GM23338 (cell line): Measurements from ENCODE around the gene NDP. TPM values are rescaled to one million over a fixed set of nuclear protein-coding genes. Genes with fewer than 3 reads are reported as not detected.

Experiments used
- ATAC-seq: fragments of 200-7000 bp; cut with Tn5 transposase; 3 replicates; pipeline ENCODE4 v1.9.1; 2020
- DNase-seq: peaks from one replicate; pipeline ENCODE4 v3.0.0-alpha.2; 2015; ENCODE audit warnings: low spot score
- H2AFZ ChIP-seq: fragments of 200-600 bp; sonication (generic); 2 replicates; pipeline ENCODE4 v1.8.0; 2016; ENCODE audit warnings: antibody characterized with exemption, mild to moderate bottlenecking, moderate library complexity
- H3F3A ChIP-seq: fragments of 200-600 bp; sonication (generic); replicated peaks from 2 replicates; pipeline ENCODE4 v1.8.0; 2017; ENCODE audit warnings: antibody characterized with exemption, mixed run types, low read depth
- H3K27ac ChIP-seq: fragments of 200-600 bp; sonication (generic); 2 replicates; pipeline ENCODE4 v1.6.1; 2016; ENCODE audit warnings: low read depth
- H3K27me3 ChIP-seq: fragments of 200-600 bp; sonication (generic); 2 replicates; pipeline ENCODE4 v1.8.0; 2016; ENCODE audit warnings: mild to moderate bottlenecking, mixed run types, moderate library complexity; ENCODE audit not compliant: insufficient read depth
- H3K36me3 ChIP-seq: fragments of 200-600 bp; sonication (generic); 2 replicates; pipeline ENCODE4 v1.8.0; 2016; ENCODE audit warnings: mild to moderate bottlenecking; ENCODE audit not compliant: insufficient read depth
- H3K4me1 ChIP-seq: fragments of 200-600 bp; sonication (generic); 2 replicates; pipeline ENCODE4 v1.8.0; 2016; ENCODE audit warnings: mild to moderate bottlenecking, moderate library complexity; ENCODE audit not compliant: insufficient read depth
- H3K4me2 ChIP-seq: fragments of 200-600 bp; sonication (generic); 2 replicates; pipeline ENCODE4 v1.7.1; 2017; ENCODE audit warnings: mixed run types
- H3K4me3 ChIP-seq: fragments of 200-600 bp; sonication (generic); 2 replicates; pipeline ENCODE4 v1.6.1; 2016; ENCODE audit warnings: mixed run types
- H3K79me2 ChIP-seq: fragments of 200-600 bp; sonication (generic); replicated peaks from 2 replicates; pipeline ENCODE4 v1.8.0; 2017; ENCODE audit warnings: mild to moderate bottlenecking; ENCODE audit not compliant: insufficient read depth
- H3K9me2 ChIP-seq: fragments of 200-600 bp; sonication (generic); 2 replicates; pipeline ENCODE4 v1.8.0; 2017; ENCODE audit not compliant: insufficient read depth
- H4K20me1 ChIP-seq: fragments of 200-600 bp; sonication (generic); replicated peaks from 2 replicates; pipeline ENCODE4 v1.8.0; 2017; ENCODE audit warnings: mild to moderate bottlenecking; ENCODE audit not compliant: insufficient read depth
- H3K27ac Mint-ChIP-seq: 2 replicates; pipeline ENCODE4 v1.8.0; 2020; ENCODE audit warnings: inconsistent platforms, mild to moderate bottlenecking, moderate library complexity, mixed read lengths
- H3K27me3 Mint-ChIP-seq: 3 replicates; pipeline ENCODE4 v1.8.0; 2022; ENCODE audit warnings: low read depth, mild to moderate bottlenecking, moderate library complexity, mixed read lengths, inconsistent platforms; ENCODE audit not compliant: insufficient read depth, poor library complexity
- H3K36me3 Mint-ChIP-seq: 3 replicates; pipeline ENCODE4 v1.8.0; 2021; ENCODE audit warnings: low read depth, mild to moderate bottlenecking, inconsistent platforms, moderate library complexity, mixed read lengths
- H3K4me1 Mint-ChIP-seq: 3 replicates; pipeline ENCODE4 v1.8.0; 2020; ENCODE audit warnings: mild to moderate bottlenecking, inconsistent platforms, mixed read lengths
- H3K4me3 Mint-ChIP-seq: 3 replicates; pipeline ENCODE4 v1.8.0; 2021; ENCODE audit warnings: moderate library complexity, mild to moderate bottlenecking, inconsistent platforms, mixed read lengths
- H3K9me3 Mint-ChIP-seq: 3 replicates; pipeline ENCODE4 v1.8.0; 2020; ENCODE audit warnings: moderate library complexity, mild to moderate bottlenecking, inconsistent platforms, mixed read lengths
- CREB1 ChIP-seq: fragments of 250-450 bp; sonication (Bioruptor Pico); IDR thresholded peaks from 2 replicates; pipeline ENCODE4 v1.5.0; 2020; ENCODE audit warnings: low read depth, mild to moderate bottlenecking, moderate library complexity
- EZH2 ChIP-seq: fragments of 200-600 bp; sonication (generic); IDR thresholded peaks from one replicate; pipeline ENCODE4 v1.8.0; 2017; ENCODE audit warnings: antibody characterized with exemption, mild to moderate bottlenecking, low read depth; ENCODE audit not compliant: unreplicated experiment
- NANOG ChIP-seq: IDR thresholded peaks from 2 replicates; pipeline ENCODE4 v1.6.1; 2016; ENCODE audit warnings: antibody characterized with exemption, borderline replicate concordance
- POLR2AphosphoS5 ChIP-seq: IDR thresholded peaks from 2 replicates; pipeline ENCODE4 v1.6.1; 2016; ENCODE audit warnings: antibody characterized with exemption, low read depth
- STAT1 ChIP-seq: IDR thresholded peaks from one replicate; pipeline ENCODE4 v1.6.1; 2016; ENCODE audit warnings: antibody characterized with exemption; ENCODE audit not compliant: unreplicated experiment
- ZNF114 ChIP-seq: fragments of 250-450 bp; sonication (Bioruptor Pico); IDR thresholded peaks from 2 replicates; pipeline ENCODE4 v1.5.0; 2020; ENCODE audit warnings: mild to moderate bottlenecking, moderate library complexity
- ZNF331 ChIP-seq: fragments of 250-450 bp; sonication (Bioruptor Pico); IDR thresholded peaks from 2 replicates; pipeline ENCODE4 v1.5.0; 2020; ENCODE audit warnings: low read depth, mild to moderate bottlenecking, moderate library complexity
- polyA plus RNA-seq: library from polyadenylated mRNA; unstranded; fragments of >200 nt; fragmentation: Nextera tagmentation; extraction: Ambion mirVana; gene quantifications from 2 replicates; pipeline ENCODE4 v1.2.1, GENCODE V29; 2016
- total RNA-seq: library from RNA; depleted of rRNA; stranded (reverse); fragments of >200 nt; shearing (Covaris generic); gene quantifications from 2 replicates; pipeline ENCODE4 v1.2.3, GENCODE V29; 2014
- TF ChIP-seq, protein P1 (sequence below): fragments of 250-450 bp; sonication (Bioruptor Pico); IDR thresholded peaks from 2 replicates; pipeline ENCODE4 v1.5.0; 2020; ENCODE audit warnings: mild to moderate bottlenecking, moderate library complexity
- TF ChIP-seq, protein P2 (sequence below): IDR thresholded peaks from 2 replicates; pipeline ENCODE4 v1.6.1; 2016; ENCODE audit warnings: antibody characterized with exemption

Gene NDP
- total and polyA plus RNA-seq, 2 experiments from 2014 or later: 0.14 TPM; not detected in 1

DNA sequence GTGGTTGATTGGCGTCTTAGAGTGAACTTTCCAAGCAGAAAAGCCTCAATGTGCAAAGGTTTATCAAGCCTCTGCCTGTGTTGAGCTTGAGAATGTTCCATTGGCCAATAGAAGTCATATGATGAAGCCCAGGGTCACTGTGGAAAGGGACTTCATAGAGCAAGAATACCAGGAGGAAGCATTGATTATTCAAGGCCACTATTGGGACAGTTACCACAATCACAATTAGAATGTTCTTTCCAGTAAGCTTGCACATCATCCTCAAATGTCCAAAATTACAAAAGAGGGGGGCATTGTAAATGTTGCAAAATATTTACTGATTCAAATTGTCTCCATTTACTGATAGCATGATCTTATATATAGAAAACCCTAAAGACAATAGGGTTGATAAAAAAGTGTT, 32.9 kb upstream of the NDP start (continued):
- TF ChIP-seq, protein P1, sequence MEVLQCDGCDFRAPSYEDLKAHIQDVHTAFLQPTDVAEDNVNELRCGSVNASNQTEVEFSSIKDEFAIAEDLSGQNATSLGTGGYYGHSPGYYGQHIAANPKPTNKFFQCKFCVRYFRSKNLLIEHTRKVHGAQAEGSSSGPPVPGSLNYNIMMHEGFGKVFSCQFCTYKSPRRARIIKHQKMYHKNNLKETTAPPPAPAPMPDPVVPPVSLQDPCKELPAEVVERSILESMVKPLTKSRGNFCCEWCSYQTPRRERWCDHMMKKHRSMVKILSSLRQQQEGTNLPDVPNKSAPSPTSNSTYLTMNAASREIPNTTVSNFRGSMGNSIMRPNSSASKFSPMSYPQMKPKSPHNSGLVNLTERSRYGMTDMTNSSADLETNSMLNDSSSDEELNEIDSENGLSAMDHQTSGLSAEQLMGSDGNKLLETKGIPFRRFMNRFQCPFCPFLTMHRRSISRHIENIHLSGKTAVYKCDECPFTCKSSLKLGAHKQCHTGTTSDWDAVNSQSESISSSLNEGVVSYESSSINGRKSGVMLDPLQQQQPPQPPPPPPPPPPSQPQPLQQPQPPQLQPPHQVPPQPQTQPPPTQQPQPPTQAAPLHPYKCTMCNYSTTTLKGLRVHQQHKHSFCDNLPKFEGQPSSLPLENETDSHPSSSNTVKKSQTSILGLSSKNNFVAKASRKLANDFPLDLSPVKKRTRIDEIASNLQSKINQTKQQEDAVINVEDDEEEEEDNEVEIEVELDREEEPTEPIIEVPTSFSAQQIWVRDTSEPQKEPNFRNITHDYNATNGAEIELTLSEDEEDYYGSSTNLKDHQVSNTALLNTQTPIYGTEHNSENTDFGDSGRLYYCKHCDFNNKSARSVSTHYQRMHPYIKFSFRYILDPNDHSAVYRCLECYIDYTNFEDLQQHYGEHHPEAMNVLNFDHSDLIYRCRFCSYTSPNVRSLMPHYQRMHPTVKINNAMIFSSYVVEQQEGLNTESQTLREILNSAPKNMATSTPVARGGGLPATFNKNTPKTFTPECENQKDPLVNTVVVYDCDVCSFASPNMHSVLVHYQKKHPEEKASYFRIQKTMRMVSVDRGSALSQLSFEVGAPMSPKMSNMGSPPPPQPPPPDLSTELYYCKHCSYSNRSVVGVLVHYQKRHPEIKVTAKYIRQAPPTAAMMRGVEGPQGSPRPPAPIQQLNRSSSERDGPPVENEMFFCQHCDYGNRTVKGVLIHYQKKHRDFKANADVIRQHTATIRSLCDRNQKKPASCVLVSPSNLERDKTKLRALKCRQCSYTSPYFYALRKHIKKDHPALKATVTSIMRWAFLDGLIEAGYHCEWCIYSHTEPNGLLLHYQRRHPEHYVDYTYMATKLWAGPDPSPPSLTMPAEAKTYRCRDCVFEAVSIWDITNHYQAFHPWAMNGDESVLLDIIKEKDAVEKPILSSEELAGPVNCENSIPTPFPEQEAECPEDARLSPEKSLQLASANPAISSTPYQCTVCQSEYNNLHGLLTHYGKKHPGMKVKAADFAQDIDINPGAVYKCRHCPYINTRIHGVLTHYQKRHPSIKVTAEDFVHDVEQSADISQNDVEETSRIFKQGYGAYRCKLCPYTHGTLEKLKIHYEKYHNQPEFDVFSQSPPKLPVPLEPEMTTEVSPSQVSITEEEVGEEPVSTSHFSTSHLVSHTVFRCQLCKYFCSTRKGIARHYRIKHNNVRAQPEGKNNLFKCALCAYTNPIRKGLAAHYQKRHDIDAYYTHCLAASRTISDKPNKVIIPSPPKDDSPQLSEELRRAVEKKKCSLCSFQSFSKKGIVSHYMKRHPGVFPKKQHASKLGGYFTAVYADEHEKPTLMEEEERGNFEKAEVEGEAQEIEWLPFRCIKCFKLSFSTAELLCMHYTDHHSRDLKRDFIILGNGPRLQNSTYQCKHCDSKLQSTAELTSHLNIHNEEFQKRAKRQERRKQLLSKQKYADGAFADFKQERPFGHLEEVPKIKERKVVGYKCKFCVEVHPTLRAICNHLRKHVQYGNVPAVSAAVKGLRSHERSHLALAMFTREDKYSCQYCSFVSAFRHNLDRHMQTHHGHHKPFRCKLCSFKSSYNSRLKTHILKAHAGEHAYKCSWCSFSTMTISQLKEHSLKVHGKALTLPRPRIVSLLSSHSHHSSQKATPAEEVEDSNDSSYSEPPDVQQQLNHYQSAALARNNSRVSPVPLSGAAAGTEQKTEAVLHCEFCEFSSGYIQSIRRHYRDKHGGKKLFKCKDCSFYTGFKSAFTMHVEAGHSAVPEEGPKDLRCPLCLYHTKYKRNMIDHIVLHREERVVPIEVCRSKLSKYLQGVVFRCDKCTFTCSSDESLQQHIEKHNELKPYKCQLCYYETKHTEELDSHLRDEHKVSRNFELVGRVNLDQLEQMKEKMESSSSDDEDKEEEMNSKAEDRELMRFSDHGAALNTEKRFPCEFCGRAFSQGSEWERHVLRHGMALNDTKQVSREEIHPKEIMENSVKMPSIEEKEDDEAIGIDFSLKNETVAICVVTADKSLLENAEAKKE: no peak
- no peak for TF ChIP-seq ZNF114

DNA sequence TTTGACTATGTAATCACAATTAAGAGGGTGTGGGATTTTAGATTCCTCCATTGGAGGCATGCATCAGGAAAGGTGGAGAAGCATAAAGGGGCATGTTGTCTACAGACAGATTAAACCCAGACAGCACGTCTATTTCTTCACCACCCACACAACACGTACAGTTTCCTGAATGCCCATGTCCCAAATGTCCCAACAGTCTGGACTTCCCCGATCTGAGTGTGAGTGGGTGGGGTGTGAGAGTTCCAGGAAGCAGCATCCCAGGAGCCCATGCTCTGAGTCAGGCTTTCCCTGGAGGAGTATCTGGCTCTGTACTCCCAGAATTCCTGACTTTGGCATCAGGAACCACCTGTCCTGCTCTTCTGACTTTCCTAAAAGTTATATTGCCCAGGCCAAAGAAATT, 30.8 kb upstream of the NDP start:
- H3K79me2 ChIP-seq: no peaks in the 10 kb centered on the region
- H2AFZ ChIP-seq: no peak overlapping the region
- H3K27me3 Mint-ChIP-seq: no peaks in the 10 kb centered on the region
- H3K27ac Mint-ChIP-seq: no peak overlapping the region
- no peaks in the 10 kb centered on the region for H3K36me3 Mint-ChIP-seq
- no peaks in the 10 kb centered on the region for H3K9me2 ChIP-seq
- no peak overlapping the region for H3K27ac ChIP-seq
- H3F3A ChIP-seq: no peaks in the 10 kb centered on the region
- no peaks in the 10 kb centered on the region for H3K4me1 ChIP-seq
- no peak for DNase-seq
- H3K4me3 ChIP-seq: no peak overlapping the region
- H4K20me1 ChIP-seq: no peaks in the 10 kb centered on the region
- no peak overlapping the region for H3K4me3 Mint-ChIP-seq
- no peak overlapping the region for H3K4me2 ChIP-seq
- no peak for ATAC-seq
- no peaks in the 10 kb centered on the region for H3K36me3 ChIP-seq
- no peaks in the 10 kb centered on the region for H3K9me3 Mint-ChIP-seq
- no peaks in the 10 kb centered on the region for H3K27me3 ChIP-seq
- H3K4me1 Mint-ChIP-seq: no peaks in the 10 kb centered on the region
- no peak for TF ChIP-seq STAT1
- TF ChIP-seq, protein P1: no peak
- TF ChIP-seq CREB1 (CRISPR knock-in tag): no peak
- TF ChIP-seq NANOG: no peak
- no peak for TF ChIP-seq POLR2AphosphoS5
- TF ChIP-seq EZH2: no peak
- TF ChIP-seq ZNF114: no peak
- no peak for TF ChIP-seq ZNF331 (CRISPR knock-in tag)
- TF ChIP-seq, protein P2, sequence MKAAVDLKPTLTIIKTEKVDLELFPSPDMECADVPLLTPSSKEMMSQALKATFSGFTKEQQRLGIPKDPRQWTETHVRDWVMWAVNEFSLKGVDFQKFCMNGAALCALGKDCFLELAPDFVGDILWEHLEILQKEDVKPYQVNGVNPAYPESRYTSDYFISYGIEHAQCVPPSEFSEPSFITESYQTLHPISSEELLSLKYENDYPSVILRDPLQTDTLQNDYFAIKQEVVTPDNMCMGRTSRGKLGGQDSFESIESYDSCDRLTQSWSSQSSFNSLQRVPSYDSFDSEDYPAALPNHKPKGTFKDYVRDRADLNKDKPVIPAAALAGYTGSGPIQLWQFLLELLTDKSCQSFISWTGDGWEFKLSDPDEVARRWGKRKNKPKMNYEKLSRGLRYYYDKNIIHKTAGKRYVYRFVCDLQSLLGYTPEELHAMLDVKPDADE: no peak
